HG03139 (cell line): ENCODE measurements around the gene USP34.
"Not testable (repeated sequence)": the region's sequence is repeated elsewhere in the genome, so short reads cannot be mapped to it uniquely, and the experiment has no call there.

ENCODE experiments used
- ATAC-seq: cut with Tn5 transposase; IDR thresholded peaks from one replicate; pipeline ENCODE4 v1.9.1; 2021; ENCODE audit not compliant: unreplicated experiment

Gene USP34

DNA sequence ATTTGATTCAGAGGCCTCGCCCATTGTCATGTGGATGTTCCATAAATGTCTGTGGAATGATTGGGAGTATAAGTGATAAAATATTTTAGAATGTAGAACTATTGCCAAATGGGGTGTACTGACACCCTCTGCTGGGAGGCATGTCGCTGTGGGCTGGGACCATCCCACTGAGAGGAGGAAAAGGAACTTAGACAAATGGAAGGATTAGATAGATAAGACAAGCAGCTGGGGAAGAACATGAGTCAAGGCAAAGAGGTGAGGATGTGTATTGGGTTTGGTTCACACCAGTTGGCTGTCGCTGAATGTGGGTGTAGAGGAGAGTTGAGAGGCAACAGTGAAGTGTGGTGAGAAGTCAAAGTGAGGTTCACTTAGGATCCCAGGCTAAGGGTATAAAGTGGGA is 304.9 kb downstream of the USP34 start:
- ATAC-seq = no peak

DNA sequence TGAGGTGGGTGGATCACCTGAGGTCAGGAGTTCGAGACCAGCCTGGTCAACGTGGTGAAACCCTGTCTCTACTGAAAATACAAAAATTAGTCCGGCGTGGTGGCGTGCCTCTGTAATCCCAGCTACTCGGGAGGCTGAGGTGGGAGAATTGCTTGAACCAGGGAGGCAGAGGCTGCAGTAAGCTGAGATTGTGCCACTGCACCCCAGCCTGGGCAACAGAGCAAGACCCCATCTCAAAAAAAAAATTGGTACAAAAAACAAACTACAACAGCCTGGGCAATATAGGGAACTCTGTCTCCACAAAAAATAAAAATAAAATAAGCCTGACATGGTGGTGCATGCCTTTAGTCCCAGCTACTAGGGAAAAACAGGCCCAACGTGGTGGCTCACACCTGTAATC is 305.8 kb downstream of the USP34 start:
- ATAC-seq = not testable (repeated sequence)

- ATAC-seq = no peak
Observed at GRCh38 chr2:61162721-61163120, 308.2 kb downstream of the USP34 start.

GRCh38 chr2:61161888-61162287 is 309.0 kb downstream of the USP34 start, which contains the start of gene C2orf74:
TSS of gene C2orf74 (plus strand) at chr2:61162188. CDS start at chr2:61162515, 327 bp downstream.
- ATAC-seq = no peak

DNA sequence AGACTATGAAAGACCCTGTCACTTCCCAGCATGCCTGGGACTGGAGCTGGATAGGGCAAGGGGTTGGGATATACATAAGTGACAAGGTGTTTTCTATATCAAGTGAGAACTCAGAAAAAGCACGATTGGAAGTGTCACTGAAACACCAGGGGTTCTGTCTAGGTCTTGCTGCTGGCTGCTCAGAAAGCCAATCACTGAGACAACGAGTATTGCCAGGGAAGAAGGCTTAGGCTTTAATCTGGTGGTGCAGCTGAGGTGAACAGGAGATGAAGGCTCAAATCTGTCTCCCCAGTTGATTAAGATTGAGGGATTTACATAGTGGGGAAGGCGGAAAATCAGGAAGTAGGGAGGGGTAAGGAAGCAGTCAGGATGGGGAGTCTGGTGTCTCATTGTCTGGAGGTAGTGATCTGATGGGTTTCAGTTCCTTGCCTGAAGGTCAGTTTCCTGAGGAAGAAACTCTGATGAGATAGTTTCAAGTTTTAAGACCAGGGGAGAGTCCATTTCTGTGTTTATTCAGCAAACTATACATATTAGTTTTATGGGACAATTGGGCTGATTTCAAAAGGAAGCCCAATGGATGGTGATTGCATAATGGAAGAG is 312.4 kb downstream of the USP34 start:
- no peak for ATAC-seq

DNA sequence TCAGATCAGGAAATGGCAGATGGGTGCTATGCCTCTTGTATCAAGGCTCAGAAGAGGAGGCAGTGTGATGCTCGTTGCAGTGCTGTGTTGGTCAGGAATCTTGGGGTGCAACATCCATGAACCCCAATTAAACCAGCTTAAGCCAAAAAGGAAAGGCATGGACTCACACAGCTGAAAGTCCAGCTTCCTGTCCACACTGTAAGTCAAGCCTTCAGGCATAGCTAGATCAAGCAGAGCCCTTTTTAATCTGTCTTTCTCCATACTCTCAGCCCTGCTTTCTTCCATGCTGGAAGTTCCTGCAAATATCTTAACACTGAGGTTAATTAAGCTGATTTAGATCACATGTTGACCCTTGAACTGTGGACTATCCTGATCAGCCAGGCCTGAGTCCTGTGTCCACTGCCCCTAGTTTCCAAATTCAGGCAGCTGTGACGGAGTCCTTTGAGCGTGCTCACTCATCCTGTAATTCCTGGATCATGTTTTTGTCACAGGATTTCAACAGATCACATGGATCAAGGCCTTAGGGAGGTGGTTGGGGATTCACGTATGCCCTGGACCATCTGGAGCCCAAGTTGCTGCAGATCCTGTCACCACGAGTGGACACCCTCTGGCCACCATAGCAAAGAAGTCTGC is 313.4 kb downstream of the USP34 start:
- ATAC-seq = no peak

GRCh38 chr2:61151436-61151835 is 319.5 kb downstream of the USP34 start:
- ATAC-seq = no peak

- no peak for ATAC-seq
Observed at GRCh38 chr2:61149074-61149473, 321.8 kb downstream of the USP34 start.

GRCh38 chr2:61148091-61148490 is 322.8 kb downstream of the USP34 start:
- ATAC-seq = not testable (repeated sequence)

DNA sequence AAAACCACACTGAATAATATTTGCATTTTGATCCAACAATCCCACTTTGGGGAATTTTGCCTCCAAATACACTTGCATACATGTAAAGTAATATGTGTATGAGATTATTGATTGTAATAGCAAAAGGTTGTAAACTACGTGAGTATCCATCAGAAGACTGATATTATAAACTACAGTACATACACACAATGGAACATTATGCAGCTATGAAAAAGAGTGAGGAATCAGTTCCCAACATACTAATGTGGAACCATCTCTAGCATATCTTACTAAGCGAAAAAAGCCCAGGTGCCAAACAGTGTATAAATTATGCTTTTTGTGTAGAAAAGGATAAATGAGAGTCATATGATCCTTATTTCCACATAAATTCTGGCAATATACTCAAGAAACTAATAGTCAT is 324.9 kb downstream of the USP34 start:
- no peak for ATAC-seq

DNA sequence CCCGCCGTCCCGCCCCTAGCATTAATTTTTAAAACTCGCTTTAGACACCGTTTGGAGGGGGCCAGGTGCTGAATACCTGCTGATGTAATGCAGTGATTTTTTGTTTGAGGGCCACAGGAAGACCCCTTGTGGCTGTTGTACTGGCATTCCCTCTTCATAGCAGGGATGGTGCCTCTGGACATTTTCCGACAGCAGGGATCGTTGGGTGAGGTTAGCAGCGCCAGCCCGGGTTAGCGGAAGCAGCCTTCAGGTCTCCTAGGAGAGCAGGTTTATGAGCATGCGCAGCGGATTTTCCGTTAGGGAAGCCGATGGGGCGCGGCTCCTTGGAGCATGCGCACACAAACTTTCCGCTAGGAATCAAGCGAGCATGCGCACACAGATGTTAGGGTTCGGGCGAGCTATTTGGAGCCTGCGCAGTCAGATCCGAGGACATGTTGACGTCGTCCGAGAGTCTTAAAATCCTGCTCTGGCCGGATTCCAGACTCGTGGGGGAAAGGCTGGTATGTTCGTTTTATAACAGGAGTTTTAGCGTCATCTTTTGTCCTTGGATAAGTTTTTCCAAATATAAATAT is 326.1 kb downstream of the USP34 start:
- peak; percentile 91 for ATAC-seq

DNA sequence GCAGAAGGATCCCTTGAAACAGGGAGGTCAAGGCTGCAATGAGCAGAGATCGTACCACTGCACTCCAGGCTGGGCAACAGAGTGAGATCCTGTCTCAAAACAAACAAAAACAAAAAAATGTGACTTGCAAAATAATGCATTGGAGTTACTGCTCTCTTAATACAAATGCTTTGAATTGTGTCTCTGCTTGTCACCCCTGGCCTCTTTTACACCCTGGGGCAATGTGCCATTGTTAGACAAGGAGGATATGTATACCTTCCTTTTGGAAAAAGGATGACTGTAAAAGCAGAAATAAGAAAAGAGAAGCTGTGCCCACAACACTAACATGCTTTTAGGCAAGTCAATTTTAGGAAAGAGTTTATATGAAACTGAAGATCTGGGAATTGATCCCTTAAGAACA is 329.7 kb downstream of the USP34 start:
- ATAC-seq = no peak

GRCh38 chr2:61138859-61139258 is 332.0 kb downstream of the USP34 start:
- ATAC-seq = no peak
